Type B pancreatic cell (in vitro differentiated cells): ENCODE results near the gene CACNA1S. TPM values are rescaled to one million over a fixed set of nuclear protein-coding genes. Genes with fewer than 3 reads are reported as not detected.

ENCODE experiments used
- DNase-seq: peaks from one replicate; pipeline ENCODE4 v3.0.0; 2021; ENCODE audit warnings: mixed read lengths; ENCODE audit not compliant: unreplicated experiment; ENCODE audit errors: extremely low spot score
- H3K27ac Mint-ChIP-seq: 2 replicates; pipeline ENCODE4 v1.8.0; 2021; ENCODE audit warnings: mild to moderate bottlenecking, mixed read lengths
- H3K27me3 Mint-ChIP-seq: 2 replicates; pipeline ENCODE4 v1.8.0; 2021; ENCODE audit warnings: mixed read lengths
- H3K36me3 Mint-ChIP-seq: 2 replicates; pipeline ENCODE4 v1.8.0; 2021; ENCODE audit warnings: mixed read lengths
- H3K4me1 Mint-ChIP-seq: one replicate; pipeline ENCODE4 v1.8.0; 2021; ENCODE audit warnings: mixed read lengths; ENCODE audit not compliant: unreplicated experiment
- H3K4me3 Mint-ChIP-seq: 2 replicates; pipeline ENCODE4 v1.8.0; 2021; ENCODE audit warnings: mild to moderate bottlenecking, mixed read lengths
- H3K9me3 Mint-ChIP-seq: 2 replicates; pipeline ENCODE4 v1.8.0; 2021; ENCODE audit warnings: mixed read lengths
- long read RNA-seq: library from polyadenylated mRNA; unstranded; transcript quantifications from one replicate; pipeline ENCODE4 v2.0.0, GENCODE V29; 2020
- total RNA-seq: library from RNA; stranded (reverse); gene quantifications from 2 replicates; pipeline ENCODE4 v1.2.1, GENCODE V29; 2021; ENCODE audit warnings: low replicate concordance
- TF ChIP-seq, protein P1 (sequence below): fragments of 200-600 bp; sonication (generic); conservative IDR thresholded peaks from 2 replicates; pipeline ENCODE4 v1.5.0; 2021; ENCODE audit warnings: antibody characterized with exemption, mild to moderate bottlenecking

CACNA1S gene
- total RNA-seq, result 0.12 TPM in 1 of 2 replicates, not detected in the other
- long read RNA-seq, result 0 reads

DNA sequence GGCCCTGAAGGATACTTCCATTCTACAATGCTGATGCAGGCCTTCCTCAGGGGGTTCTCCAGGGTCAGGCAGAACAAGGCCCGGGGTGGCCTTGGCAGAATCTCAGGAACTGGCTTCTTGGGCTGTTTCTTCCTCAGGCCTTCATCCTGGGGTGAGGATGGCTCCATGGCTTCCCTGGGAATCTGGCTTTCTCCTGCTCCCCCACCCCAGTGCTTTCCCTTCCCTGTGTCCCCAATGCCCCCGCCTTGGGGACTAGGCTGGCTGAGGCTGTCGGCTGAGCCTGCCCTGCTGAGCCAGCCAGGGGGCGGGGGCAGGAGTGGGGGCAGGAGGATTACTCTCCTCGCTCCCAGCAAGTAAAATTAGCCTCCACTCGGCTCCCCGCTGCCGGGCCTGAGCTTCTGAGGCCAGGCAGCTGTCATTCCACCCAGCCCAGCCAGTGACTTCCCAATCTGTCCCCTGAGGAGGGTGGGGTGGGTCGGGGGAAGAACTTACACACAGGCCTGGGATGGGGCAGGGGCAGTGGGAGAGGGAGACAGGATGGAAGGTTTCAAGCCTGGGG lies at the start of gene CACNA1S:
CACNA1S (minus strand) TSS at position 254 of the 559 bp plus-strand sequence; CDS start at position 167, 87 bp downstream.
- Mint-ChIP-seq H3K9me3 (no peaks in the 10 kb centered on the region), H3K36me3 (no peaks in the 10 kb centered on the region), H3K4me3 (peak within 1 kb of the TSS; percentile 55), H3K27ac (peak within 1 kb of the TSS; percentile 52), H3K4me1 (peaks cover 6% of the 10 kb centered on the region), H3K27me3 (peaks cover 32% of the 10 kb centered on the region)
- DNase-seq, result no peak
- TF ChIP-seq, protein P1, sequence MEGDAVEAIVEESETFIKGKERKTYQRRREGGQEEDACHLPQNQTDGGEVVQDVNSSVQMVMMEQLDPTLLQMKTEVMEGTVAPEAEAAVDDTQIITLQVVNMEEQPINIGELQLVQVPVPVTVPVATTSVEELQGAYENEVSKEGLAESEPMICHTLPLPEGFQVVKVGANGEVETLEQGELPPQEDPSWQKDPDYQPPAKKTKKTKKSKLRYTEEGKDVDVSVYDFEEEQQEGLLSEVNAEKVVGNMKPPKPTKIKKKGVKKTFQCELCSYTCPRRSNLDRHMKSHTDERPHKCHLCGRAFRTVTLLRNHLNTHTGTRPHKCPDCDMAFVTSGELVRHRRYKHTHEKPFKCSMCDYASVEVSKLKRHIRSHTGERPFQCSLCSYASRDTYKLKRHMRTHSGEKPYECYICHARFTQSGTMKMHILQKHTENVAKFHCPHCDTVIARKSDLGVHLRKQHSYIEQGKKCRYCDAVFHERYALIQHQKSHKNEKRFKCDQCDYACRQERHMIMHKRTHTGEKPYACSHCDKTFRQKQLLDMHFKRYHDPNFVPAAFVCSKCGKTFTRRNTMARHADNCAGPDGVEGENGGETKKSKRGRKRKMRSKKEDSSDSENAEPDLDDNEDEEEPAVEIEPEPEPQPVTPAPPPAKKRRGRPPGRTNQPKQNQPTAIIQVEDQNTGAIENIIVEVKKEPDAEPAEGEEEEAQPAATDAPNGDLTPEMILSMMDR, result no peak

DNA sequence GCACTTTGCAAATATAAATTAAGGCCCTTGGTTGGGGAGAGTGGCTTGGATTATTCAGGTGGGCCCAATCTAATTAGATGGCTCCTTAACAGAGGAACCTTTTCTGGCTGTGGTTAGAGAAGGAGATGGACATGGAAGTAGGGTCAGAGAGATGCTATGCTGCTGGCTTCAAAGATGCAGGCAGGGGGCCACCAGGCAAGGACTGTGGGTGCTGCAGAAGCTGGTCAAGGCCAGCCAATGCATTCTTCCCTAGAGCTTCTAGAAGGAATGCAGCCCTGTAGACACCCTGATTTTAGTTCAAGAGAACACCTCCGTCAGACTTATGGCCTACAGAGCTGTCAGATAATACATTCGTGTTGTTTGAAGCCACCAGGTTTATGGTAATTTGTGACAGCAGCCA lies 45.7 kb upstream of the CACNA1S start:
- H3K4me3 Mint-ChIP-seq, result no peak overlapping the region
- H3K36me3 Mint-ChIP-seq, result peaks cover 4% of the 10 kb centered on the region
- DNase-seq, result no peak
- peaks cover 17% of the 10 kb centered on the region for H3K4me1 Mint-ChIP-seq
- H3K9me3 Mint-ChIP-seq, result no peaks in the 10 kb centered on the region
- H3K27me3 Mint-ChIP-seq, result peaks cover 4% of the 10 kb centered on the region
- no peak overlapping the region for H3K27ac Mint-ChIP-seq
- TF ChIP-seq, protein P1, result no peak

DNA sequence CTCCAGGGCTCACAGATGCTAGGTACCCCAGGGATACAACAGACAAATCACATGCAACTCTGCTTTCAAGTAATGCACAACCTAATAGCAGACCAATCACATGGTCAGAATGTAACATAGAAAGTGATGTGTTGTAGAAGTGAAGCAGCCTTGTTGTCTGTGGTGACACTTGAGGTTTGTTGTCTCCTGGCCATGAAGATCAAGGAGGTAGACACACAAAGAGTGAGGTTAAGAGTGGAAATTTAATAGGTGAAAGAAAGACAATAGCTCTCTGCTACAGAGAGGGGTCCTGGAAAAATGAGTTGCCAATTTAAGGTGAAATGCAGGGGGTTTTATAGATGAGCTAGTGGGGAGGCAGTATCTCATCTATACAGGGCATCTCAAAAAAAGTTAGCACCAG lies 44.6 kb upstream of the CACNA1S start:
- no peaks in the 10 kb centered on the region for H3K9me3 Mint-ChIP-seq
- DNase-seq, result no peak
- H3K4me3 Mint-ChIP-seq, result no peak overlapping the region
- TF ChIP-seq, protein P1, result no peak
- H3K27me3 Mint-ChIP-seq, result peaks cover 4% of the 10 kb centered on the region
- peaks cover 24% of the 10 kb centered on the region for H3K4me1 Mint-ChIP-seq
- H3K36me3 Mint-ChIP-seq, result peaks cover 8% of the 10 kb centered on the region
- H3K27ac Mint-ChIP-seq, result no peak overlapping the region

DNA sequence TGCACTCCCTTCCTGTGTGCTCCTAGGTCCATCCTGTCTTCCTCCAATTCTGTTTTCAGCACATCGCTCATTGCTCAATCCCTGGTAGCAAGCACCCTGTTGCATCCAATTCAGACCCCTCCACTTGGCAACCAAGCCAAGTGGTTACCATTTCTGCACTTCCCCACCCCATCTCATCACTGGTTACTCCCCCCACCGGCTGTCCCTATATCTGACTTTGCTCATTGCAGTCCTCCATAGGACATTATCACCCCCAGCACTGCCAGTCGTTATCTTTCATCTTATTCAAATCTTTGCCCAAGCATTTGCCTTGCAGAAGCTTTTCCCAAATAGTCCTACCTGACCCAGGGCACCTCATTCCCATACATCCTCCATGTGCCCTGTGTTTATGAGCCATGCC lies 44.1 kb upstream of the CACNA1S start:
- Mint-ChIP-seq H3K27me3 (peaks cover 4% of the 10 kb centered on the region), H3K36me3 (peaks cover 11% of the 10 kb centered on the region), H3K4me1 (peaks cover 26% of the 10 kb centered on the region), H3K27ac (no peak overlapping the region), H3K4me3 (no peak overlapping the region), H3K9me3 (no peaks in the 10 kb centered on the region)
- no peak for DNase-seq
- TF ChIP-seq, protein P1, result no peak

DNA sequence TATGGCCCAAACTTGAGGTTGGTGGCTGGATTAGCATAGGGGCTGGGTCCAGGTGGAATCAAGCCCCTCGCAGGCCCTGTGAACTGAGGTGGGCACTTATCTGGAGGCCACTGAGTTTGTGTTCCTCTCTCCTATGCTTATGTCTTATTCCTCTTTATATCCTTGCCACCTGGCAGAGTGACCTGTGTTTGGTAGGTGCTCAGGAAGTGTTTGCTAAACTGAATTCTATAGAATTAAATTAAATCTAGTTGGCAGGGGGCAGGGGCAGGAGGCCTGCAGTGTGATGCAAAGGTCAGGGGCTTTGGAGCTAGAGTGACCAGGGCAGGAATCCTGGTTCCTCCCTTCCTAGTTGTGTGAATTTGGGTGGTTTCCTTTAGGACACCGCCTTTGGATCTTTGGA lies 43.1 kb upstream of the CACNA1S start:
- no peak for DNase-seq
- Mint-ChIP-seq H3K27me3 (peaks cover 4% of the 10 kb centered on the region), H3K4me3 (no peak overlapping the region), H3K9me3 (no peaks in the 10 kb centered on the region), H3K4me1 (peaks cover 28% of the 10 kb centered on the region), H3K36me3 (peaks cover 17% of the 10 kb centered on the region), H3K27ac (no peak overlapping the region)
- TF ChIP-seq, protein P1, result no peak
